HepG2 (cell line): ENCODE results near the gene CMIP. TPM values are rescaled to one million over a fixed set of nuclear protein-coding genes. Genes with fewer than 3 reads are reported as not detected.
A peak's percentile ranks its signal among the peaks of the same experiment; 100 is the strongest.

Experiments used
- ARHGAP35 ChIP-seq: sonication (generic); formaldehyde crosslinking; IDR thresholded peaks from 2 replicates; pipeline ENCODE4 v1.9.0; 2022; ENCODE audit warnings: mild to moderate bottlenecking, inconsistent platforms, moderate library complexity, missing genetic modification reagents, borderline replicate concordance
- GATAD2A ChIP-seq: IDR thresholded peaks from 2 replicates; pipeline ENCODE4 v1.6.1; 2016
- ZNF407 ChIP-seq: sonication (generic); formaldehyde crosslinking; IDR thresholded peaks from one replicate; pipeline ENCODE4 v1.5.1; 2020; ENCODE audit warnings: mild to moderate bottlenecking, missing genetic modification reagents; ENCODE audit errors: not compliant biosample characterization
- ZNF770 ChIP-seq: sonication (generic); formaldehyde crosslinking; IDR thresholded peaks from 2 replicates; pipeline ENCODE4 v1.5.0; 2020; ENCODE audit warnings: mild to moderate bottlenecking, missing genetic modification reagents
- ZNF878 ChIP-seq: sonication (generic); formaldehyde crosslinking; IDR thresholded peaks from 2 replicates; pipeline ENCODE4 v1.8.1; 2023; ENCODE audit warnings: mild to moderate bottlenecking, missing genetic modification reagents, moderate library complexity
- polyA plus RNA-seq, 8 experiments: library from polyadenylated mRNA; depleted of rRNA in 3 of 8; stranded (reverse) in 7 of 8; unstranded in 1 of 8; fragments of >200 nt; fragmentation: Illumina TruSeq in 4 of 8; extraction: Trizol in 4 of 8; gene quantifications; 2 replicates each; pipeline versions ENCODE4 v1.2.1 to v1.2.3, GENCODE V29; 2011 to 2016; ENCODE audit warnings: low read depth in 4 of 8, missing spikeins in 1 of 8, mixed read lengths in 1 of 8; ENCODE audit not compliant: insufficient read depth in 1 of 8
- total RNA-seq, 5 experiments: library from RNA; depleted of rRNA; stranded (reverse); fragments of >200 nt; fragmentation: Illumina TruSeq; extraction: Trizol; gene quantifications; 2 replicates each; pipeline ENCODE4 v1.2.3, GENCODE V29; 2016; ENCODE audit warnings: low read depth in 1 of 5
- TF ChIP-seq, protein P1 (sequence below): sonication (generic); formaldehyde crosslinking; IDR thresholded peaks from 2 replicates; pipeline ENCODE4 v1.5.1; 2020; ENCODE audit warnings: mild to moderate bottlenecking, missing genetic modification reagents, moderate library complexity
- TF ChIP-seq, protein P2 (sequence below): sonication (generic); formaldehyde crosslinking; IDR thresholded peaks from 2 replicates; pipeline ENCODE4 v1.8.0; 2022; ENCODE audit warnings: mild to moderate bottlenecking, missing genetic modification reagents, moderate library complexity
- TF ChIP-seq, protein P3 (sequence below): sonication (generic); formaldehyde crosslinking; IDR thresholded peaks from 2 replicates; pipeline ENCODE4 v1.9.0; 2021; ENCODE audit warnings: missing genetic modification reagents, borderline replicate concordance

CMIP gene
- total and polyA plus RNA-seq, 2 of the 13 experiments (the other 11 are each of a cell fraction or from before 2014, with no cell fraction given), result 10.9 to 18.1 TPM

GRCh38 chr16:81592353-81592866, 147.8 kb downstream of the CMIP start (continued):
- TF ChIP-seq ZNF878 (CRISPR knock-in tag), result no peak
- TF ChIP-seq ZNF407 (CRISPR knock-in tag), result peak; percentile 54
- no peak for TF ChIP-seq ARHGAP35
- no peak for TF ChIP-seq ZNF770
- TF ChIP-seq, protein P1, sequence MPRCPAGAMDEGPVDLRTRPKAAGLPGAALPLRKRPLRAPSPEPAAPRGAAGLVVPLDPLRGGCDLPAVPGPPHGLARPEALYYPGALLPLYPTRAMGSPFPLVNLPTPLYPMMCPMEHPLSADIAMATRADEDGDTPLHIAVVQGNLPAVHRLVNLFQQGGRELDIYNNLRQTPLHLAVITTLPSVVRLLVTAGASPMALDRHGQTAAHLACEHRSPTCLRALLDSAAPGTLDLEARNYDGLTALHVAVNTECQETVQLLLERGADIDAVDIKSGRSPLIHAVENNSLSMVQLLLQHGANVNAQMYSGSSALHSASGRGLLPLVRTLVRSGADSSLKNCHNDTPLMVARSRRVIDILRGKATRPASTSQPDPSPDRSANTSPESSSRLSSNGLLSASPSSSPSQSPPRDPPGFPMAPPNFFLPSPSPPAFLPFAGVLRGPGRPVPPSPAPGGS (CRISPR knock-in tag), result peak; percentile 74; the same call in 1 of the 2 replicates
- TF ChIP-seq GATAD2A (CRISPR knock-in tag), result peak; percentile 96
- TF ChIP-seq, protein P2, sequence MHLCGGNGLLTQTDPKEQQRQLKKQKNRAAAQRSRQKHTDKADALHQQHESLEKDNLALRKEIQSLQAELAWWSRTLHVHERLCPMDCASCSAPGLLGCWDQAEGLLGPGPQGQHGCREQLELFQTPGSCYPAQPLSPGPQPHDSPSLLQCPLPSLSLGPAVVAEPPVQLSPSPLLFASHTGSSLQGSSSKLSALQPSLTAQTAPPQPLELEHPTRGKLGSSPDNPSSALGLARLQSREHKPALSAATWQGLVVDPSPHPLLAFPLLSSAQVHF (CRISPR knock-in tag), result no peak
- TF ChIP-seq, protein P3, sequence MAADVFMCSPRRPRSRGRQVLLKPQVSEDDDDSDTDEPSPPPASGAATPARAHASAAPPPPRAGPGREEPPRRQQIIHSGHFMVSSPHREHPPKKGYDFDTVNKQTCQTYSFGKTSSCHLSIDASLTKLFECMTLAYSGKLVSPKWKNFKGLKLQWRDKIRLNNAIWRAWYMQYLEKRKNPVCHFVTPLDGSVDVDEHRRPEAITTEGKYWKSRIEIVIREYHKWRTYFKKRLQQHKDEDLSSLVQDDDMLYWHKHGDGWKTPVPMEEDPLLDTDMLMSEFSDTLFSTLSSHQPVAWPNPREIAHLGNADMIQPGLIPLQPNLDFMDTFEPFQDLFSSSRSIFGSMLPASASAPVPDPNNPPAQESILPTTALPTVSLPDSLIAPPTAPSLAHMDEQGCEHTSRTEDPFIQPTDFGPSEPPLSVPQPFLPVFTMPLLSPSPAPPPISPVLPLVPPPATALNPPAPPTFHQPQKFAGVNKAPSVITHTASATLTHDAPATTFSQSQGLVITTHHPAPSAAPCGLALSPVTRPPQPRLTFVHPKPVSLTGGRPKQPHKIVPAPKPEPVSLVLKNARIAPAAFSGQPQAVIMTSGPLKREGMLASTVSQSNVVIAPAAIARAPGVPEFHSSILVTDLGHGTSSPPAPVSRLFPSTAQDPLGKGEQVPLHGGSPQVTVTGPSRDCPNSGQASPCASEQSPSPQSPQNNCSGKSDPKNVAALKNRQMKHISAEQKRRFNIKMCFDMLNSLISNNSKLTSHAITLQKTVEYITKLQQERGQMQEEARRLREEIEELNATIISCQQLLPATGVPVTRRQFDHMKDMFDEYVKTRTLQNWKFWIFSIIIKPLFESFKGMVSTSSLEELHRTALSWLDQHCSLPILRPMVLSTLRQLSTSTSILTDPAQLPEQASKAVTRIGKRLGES (CRISPR knock-in tag), result no peak
